SK-N-SH (cell line): ENCODE data around the gene LRCH3. TPM values are rescaled to one million over a fixed set of nuclear protein-coding genes. Genes with fewer than 3 reads are reported as not detected.

Experiments
- CTCF ChIA-PET: fragments of 300-600, 350-600 bp; formaldehyde crosslinking; extraction: SDS; loops from one replicate; lab custom pipeline; 2021; lab: Yijun Ruan, JAX
- POLR2A ChIA-PET: fragments of 350-600 bp; sonication (Branson Sonifier 250); formaldehyde crosslinking; extraction: SDS; loops from one replicate; lab custom pipeline; 2020; ENCODE audit warnings: antibody characterized with exemption, inconsistent platforms; lab: Yijun Ruan, JAX
- DNase-seq: peaks from one replicate; pipeline ENCODE4 v3.0.0; 2012
- H2AFZ ChIP-seq: fragments of 200-600 bp; sonication (generic); 2 replicates; pipeline ENCODE4 v1.8.1; 2016; ENCODE audit warnings: antibody characterized with exemption, mild to moderate bottlenecking, low read depth
- H3F3A ChIP-seq: fragments of 200-600 bp; sonication (generic); replicated peaks from 2 replicates; pipeline ENCODE3; 2016; ENCODE audit warnings: antibody characterized with exemption, mild to moderate bottlenecking; ENCODE audit not compliant: insufficient read depth
- H3K27ac ChIP-seq, 2 experiments: fragments of 200-500 bp in 1 of 2; fragments of 200-600 bp in 1 of 2; sonication (Bioruptor generic) in 1 of 2; sonication (generic), shearing (Covaris generic) in 1 of 2; 2 replicates each; pipeline versions ENCODE4 v1.5.1 to v1.6.1; 2014 to 2016; ENCODE audit warnings: low read depth in 2 of 2, inconsistent platforms in 1 of 2, low read length in 1 of 2, mild to moderate bottlenecking in 1 of 2, mixed read lengths in 1 of 2
- H3K27me3 ChIP-seq: fragments of 200-600 bp; sonication (generic), shearing (Covaris generic); 2 replicates; pipeline ENCODE4 v1.6.1; 2016; ENCODE audit warnings: mixed run types; ENCODE audit not compliant: insufficient read depth
- H3K36me3 ChIP-seq, 2 experiments: fragments of 200-500 bp in 1 of 2; fragments of 200-600 bp in 1 of 2; sonication (Bioruptor generic) in 1 of 2; sonication (generic) in 1 of 2; replicated peaks in 1 of 2; 2 replicates each; pipeline versions ENCODE3 to v1.5.1; 2014 to 2016; ENCODE audit warnings: low read length in 1 of 2, mild to moderate bottlenecking in 1 of 2; ENCODE audit not compliant: insufficient read depth in 2 of 2, control insufficient read depth in 1 of 2
- H3K4me1 ChIP-seq, 2 experiments: fragments of 200-500 bp in 1 of 2; fragments of 200-600 bp in 1 of 2; sonication (Bioruptor generic) in 1 of 2; sonication (generic), shearing (Covaris generic) in 1 of 2; 2 replicates each; pipeline versions ENCODE4 v1.5.1 to v1.6.1; 2014 to 2016; ENCODE audit warnings: low read depth in 1 of 2, low read length in 1 of 2, mixed run types in 1 of 2; ENCODE audit not compliant: insufficient read depth in 2 of 2, control insufficient read depth in 1 of 2
- H3K4me2 ChIP-seq: fragments of 200-600 bp; sonication (generic), shearing (Covaris generic); 2 replicates; pipeline ENCODE4 v1.6.1; 2017; ENCODE audit warnings: mixed run types
- H3K4me3 ChIP-seq, 2 experiments: fragments of 200-500 bp in 1 of 2; fragments of 200-600 bp in 1 of 2; sonication (Bioruptor generic) in 1 of 2; sonication (generic), shearing (Covaris generic) in 1 of 2; 2 replicates each; pipeline versions ENCODE4 v1.5.1 to v1.8.1; 2014 to 2016; ENCODE audit warnings: low read depth in 2 of 2, inconsistent platforms in 1 of 2, low read length in 1 of 2, mild to moderate bottlenecking in 1 of 2, mixed read lengths in 1 of 2, moderate library complexity in 1 of 2
- H3K79me2 ChIP-seq: fragments of 200-600 bp; sonication (generic); 2 replicates; pipeline ENCODE4 v1.8.1; 2017; ENCODE audit warnings: mild to moderate bottlenecking; ENCODE audit not compliant: insufficient read depth
- H3K9ac ChIP-seq: fragments of 200-600 bp; sonication (generic); 2 replicates; pipeline ENCODE4 v1.6.1; 2017; ENCODE audit warnings: mixed run types
- H3K9me2 ChIP-seq: fragments of 200-600 bp; sonication (generic); 2 replicates; pipeline ENCODE4 v1.6.1; 2017; ENCODE audit warnings: mixed run types
- H3K9me3 ChIP-seq: fragments of 200-600 bp; sonication (generic); 2 replicates; pipeline ENCODE4 v1.6.1; 2017; ENCODE audit warnings: mixed run types, mild to moderate bottlenecking, moderate library complexity
- H4K20me1 ChIP-seq: fragments of 200-600 bp; sonication (generic); 2 replicates; pipeline ENCODE4 v1.6.1; 2017; ENCODE audit warnings: mild to moderate bottlenecking, mixed run types; ENCODE audit not compliant: insufficient read depth
- FOSL2 ChIP-seq: IDR thresholded peaks from 2 replicates; pipeline ENCODE4 v1.4.0; 2012; ENCODE audit warnings: low read depth, mild to moderate bottlenecking, moderate library complexity, borderline replicate concordance
- FOXJ3 ChIP-seq: sonication (generic); formaldehyde crosslinking; IDR thresholded peaks from 2 replicates; pipeline ENCODE4 v1.5.1; 2020; ENCODE audit warnings: mild to moderate bottlenecking, missing genetic modification reagents
- JUND ChIP-seq: IDR thresholded peaks from 2 replicates; pipeline ENCODE4 v1.4.0; 2012
- RCOR1 ChIP-seq: fragments of 150-350 bp; IDR thresholded peaks from 2 replicates; pipeline ENCODE4 v1.6.1; 2017; ENCODE audit warnings: antibody characterized with exemption, low read length
- RFX5 ChIP-seq: IDR thresholded peaks from 2 replicates; pipeline ENCODE4 v1.6.1; 2012; ENCODE audit warnings: mild to moderate bottlenecking, improper control_type of control experiment, low read length
- SIN3A ChIP-seq: IDR thresholded peaks from 2 replicates; pipeline ENCODE4 v1.6.1; 2012; ENCODE audit warnings: low read depth, mild to moderate bottlenecking, low read length, moderate library complexity, borderline replicate concordance
- USF2 ChIP-seq: fragments of 150-350 bp; IDR thresholded peaks from 2 replicates; pipeline ENCODE4 v1.6.1; 2017; ENCODE audit warnings: antibody characterized with exemption, low read length, low read depth, borderline replicate concordance
- WGBS: methylation state at CpG from one replicate; pipeline ENCODE4 v1.1.6; 2017; ENCODE audit warnings: low lambda C conversion rate; 5-methylcytosine and 5-hydroxymethylcytosine counted together
- polyA plus RNA-seq, 3 experiments: library from polyadenylated mRNA; depleted of rRNA; stranded (reverse); fragments of >200 nt; gene quantifications; 2 replicates each; pipeline ENCODE4 v1.2.3, GENCODE V29; 2012
- TF ChIP-seq, protein P1 (sequence below): IDR thresholded peaks from 2 replicates; pipeline ENCODE4 v1.4.0; 2012; ENCODE audit warnings: low read depth, borderline replicate concordance
- TF ChIP-seq, protein P2 (sequence below): fragments of 200-600 bp; sonication (generic); IDR thresholded peaks from 2 replicates; pipeline ENCODE4 v1.6.1; 2017; ENCODE audit warnings: antibody characterized with exemption, mild to moderate bottlenecking, moderate library complexity
- TF ChIP-seq, protein P3 (sequence below): IDR thresholded peaks from 2 replicates; pipeline ENCODE4 v1.4.0; 2012; ENCODE audit warnings: low read depth
- TF ChIP-seq, protein P4 (sequence below): IDR thresholded peaks from 2 replicates; pipeline ENCODE4; 2012

Gene LRCH3
- polyA plus RNA-seq, 1 of the 3 experiments (the other 2 are of a cell fraction): 22.6 TPM

GRCh38 chr3:197790033-197790432 is 1.0 kb upstream of the LRCH3 start:
- Histone ChIP-seq H3K79me2 (peaks cover 39% of the 10 kb centered on the region), H3K27ac (no peak overlapping the region), H2AFZ (no peak overlapping the region), H3K4me1 (peaks cover 3 to 7% of the 10 kb centered on the region in 2 experiments; a peak in 2 of 4 replicates), H4K20me1 (peaks cover 23% of the 10 kb centered on the region)
- 92% methylated on average over 1 of the region's 1 CpG for WGBS
- POLR2A ChIA-PET: no interaction called here
- CTCF ChIA-PET: no interaction called here
- TF ChIP-seq, protein P1, sequence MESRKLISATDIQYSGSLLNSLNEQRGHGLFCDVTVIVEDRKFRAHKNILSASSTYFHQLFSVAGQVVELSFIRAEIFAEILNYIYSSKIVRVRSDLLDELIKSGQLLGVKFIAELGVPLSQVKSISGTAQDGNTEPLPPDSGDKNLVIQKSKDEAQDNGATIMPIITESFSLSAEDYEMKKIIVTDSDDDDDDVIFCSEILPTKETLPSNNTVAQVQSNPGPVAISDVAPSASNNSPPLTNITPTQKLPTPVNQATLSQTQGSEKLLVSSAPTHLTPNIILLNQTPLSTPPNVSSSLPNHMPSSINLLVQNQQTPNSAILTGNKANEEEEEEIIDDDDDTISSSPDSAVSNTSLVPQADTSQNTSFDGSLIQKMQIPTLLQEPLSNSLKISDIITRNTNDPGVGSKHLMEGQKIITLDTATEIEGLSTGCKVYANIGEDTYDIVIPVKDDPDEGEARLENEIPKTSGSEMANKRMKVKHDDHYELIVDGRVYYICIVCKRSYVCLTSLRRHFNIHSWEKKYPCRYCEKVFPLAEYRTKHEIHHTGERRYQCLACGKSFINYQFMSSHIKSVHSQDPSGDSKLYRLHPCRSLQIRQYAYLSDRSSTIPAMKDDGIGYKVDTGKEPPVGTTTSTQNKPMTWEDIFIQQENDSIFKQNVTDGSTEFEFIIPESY: no peak
- TF ChIP-seq, protein P2, sequence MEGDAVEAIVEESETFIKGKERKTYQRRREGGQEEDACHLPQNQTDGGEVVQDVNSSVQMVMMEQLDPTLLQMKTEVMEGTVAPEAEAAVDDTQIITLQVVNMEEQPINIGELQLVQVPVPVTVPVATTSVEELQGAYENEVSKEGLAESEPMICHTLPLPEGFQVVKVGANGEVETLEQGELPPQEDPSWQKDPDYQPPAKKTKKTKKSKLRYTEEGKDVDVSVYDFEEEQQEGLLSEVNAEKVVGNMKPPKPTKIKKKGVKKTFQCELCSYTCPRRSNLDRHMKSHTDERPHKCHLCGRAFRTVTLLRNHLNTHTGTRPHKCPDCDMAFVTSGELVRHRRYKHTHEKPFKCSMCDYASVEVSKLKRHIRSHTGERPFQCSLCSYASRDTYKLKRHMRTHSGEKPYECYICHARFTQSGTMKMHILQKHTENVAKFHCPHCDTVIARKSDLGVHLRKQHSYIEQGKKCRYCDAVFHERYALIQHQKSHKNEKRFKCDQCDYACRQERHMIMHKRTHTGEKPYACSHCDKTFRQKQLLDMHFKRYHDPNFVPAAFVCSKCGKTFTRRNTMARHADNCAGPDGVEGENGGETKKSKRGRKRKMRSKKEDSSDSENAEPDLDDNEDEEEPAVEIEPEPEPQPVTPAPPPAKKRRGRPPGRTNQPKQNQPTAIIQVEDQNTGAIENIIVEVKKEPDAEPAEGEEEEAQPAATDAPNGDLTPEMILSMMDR: no peak
- TF ChIP-seq, protein P3, sequence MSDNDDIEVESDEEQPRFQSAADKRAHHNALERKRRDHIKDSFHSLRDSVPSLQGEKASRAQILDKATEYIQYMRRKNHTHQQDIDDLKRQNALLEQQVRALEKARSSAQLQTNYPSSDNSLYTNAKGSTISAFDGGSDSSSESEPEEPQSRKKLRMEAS: no peak
- TF ChIP-seq RCOR1 (no peak), FOSL2 (no peak), RFX5 (no peak), JUND (no peak), USF2 (no peak), SIN3A (no peak), FOXJ3 (CRISPR knock-in tag) (no peak)
- TF ChIP-seq, protein P4, sequence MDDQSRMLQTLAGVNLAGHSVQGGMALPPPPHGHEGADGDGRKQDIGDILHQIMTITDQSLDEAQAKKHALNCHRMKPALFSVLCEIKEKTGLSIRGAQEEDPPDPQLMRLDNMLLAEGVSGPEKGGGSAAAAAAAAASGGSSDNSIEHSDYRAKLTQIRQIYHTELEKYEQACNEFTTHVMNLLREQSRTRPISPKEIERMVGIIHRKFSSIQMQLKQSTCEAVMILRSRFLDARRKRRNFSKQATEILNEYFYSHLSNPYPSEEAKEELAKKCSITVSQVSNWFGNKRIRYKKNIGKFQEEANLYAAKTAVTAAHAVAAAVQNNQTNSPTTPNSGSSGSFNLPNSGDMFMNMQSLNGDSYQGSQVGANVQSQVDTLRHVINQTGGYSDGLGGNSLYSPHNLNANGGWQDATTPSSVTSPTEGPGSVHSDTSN: no peak
- TF ChIP-seq, all 33 proteins: peak for 0
- Histone ChIP-seq H3F3A (peaks cover 24% of the 10 kb centered on the region), H3K4me3 (no peak overlapping the region), H3K4me2 (no peak overlapping the region), H3K9me3 (no peaks in the 10 kb centered on the region), H3K36me3 (peaks cover 2 to 3% of the 10 kb centered on the region in 2 experiments), H3K9ac (no peak overlapping the region), H3K27me3 (no peaks in the 10 kb centered on the region), H3K9me2 (no peaks in the 10 kb centered on the region)
- DNase-seq: no peak
